Cortex of kidney (tissue), 1 donor: ENCODE measurements around the gene ABCA2.

Experiments
- DNase-seq: peaks from one replicate; lab custom pipeline; 2025; lab: John Stamatoyannopoulos, UW

ABCA2 gene

GRCh38 chr9:136962701-136963248 is 65.3 kb downstream of the ABCA2 start:
- DNase-seq, result no peak

- no peak for DNase-seq
Observed at GRCh38 chr9:136962163-136962562, 65.9 kb downstream of the ABCA2 start.

GRCh38 chr9:136961279-136962065 is 66.6 kb downstream of the ABCA2 start:
- no peak for DNase-seq

- no peak for DNase-seq
Observed at GRCh38 chr9:136960938-136961275, 67.1 kb downstream of the ABCA2 start.

- DNase-seq, result no peak
Observed at GRCh38 chr9:136960212-136960937, 67.7 kb downstream of the ABCA2 start.

GRCh38 chr9:136958898-136959850 is 68.9 kb downstream of the ABCA2 start:
- DNase-seq, result no peak

- DNase-seq, result no peak
Observed at GRCh38 chr9:136958473-136958872, 69.6 kb downstream of the ABCA2 start.

GRCh38 chr9:136957901-136958300 is 70.1 kb downstream of the ABCA2 start:
- no peak for DNase-seq

- no peak for DNase-seq
Observed at GRCh38 chr9:136957461-136957860, 70.6 kb downstream of the ABCA2 start.
